Measurements from ENCODE around the gene FRMD4A. TPM values are rescaled to one million over a fixed set of nuclear protein-coding genes. Genes with fewer than 3 reads are reported as not detected.

Gene FRMD4A
- total RNA-seq, 5 donors from 2014 or later (not counting 1 experiment from before 2014, with no cell fraction given) = 1.3 to 1.8 (median 1.4) TPM

- ChIA-PET CTCF (no interaction called here), POLR2A (no interaction called here)
- 83% methylated on average over 6 of the region's 6 CpGs for WGBS (ENCODE audit: insufficient coverage)
- no peak overlapping the region for H3K4me3 Mint-ChIP-seq
- Histone ChIP-seq H3K36me3 (ENCODE audit: control insufficient read depth in 2 of 2, extremely low read depth in 1 of 2, insufficient read depth in 1 of 2, low read length in 1 of 2) (no peaks in the 10 kb centered on the region), H3K9me3 (no peaks in the 10 kb centered on the region), H3K4me1 (ENCODE audit: control insufficient read depth in 1 of 2, extremely low read depth in 1 of 2, insufficient read depth in 2 of 2, low read length in 2 of 2) (peaks cover 5 to 13% of the 10 kb centered on the region in 2 experiments), H3K4me3 (ENCODE audit: control insufficient read depth in 1 of 2, extremely low read depth in 1 of 2, low read length in 1 of 2) (no peak overlapping the region), H3K27me3 (replicated peaks in 1 of 2; ENCODE audit: control insufficient read depth in 2 of 2, extremely low read depth in 1 of 2, insufficient read depth in 2 of 2, low read length in 1 of 2) (peaks cover 0 to 7% of the 10 kb centered on the region in 2 experiments), H3K27ac (ENCODE audit: low read length) (no peak overlapping the region)
- DNase-seq = no peak
- H3K27ac Mint-ChIP-seq = no peak overlapping the region
- no peaks in the 10 kb centered on the region for H3K9me3 Mint-ChIP-seq
- peaks cover 12 to 20% (median 18%) of the 10 kb centered on the region in 3 donors for H3K4me1 Mint-ChIP-seq
- no peak for ATAC-seq (replicated peaks in 1 of 4)
- H3K27me3 Mint-ChIP-seq = no peaks in the 10 kb centered on the region
- no peaks in the 10 kb centered on the region for H3K36me3 Mint-ChIP-seq
Observed at GRCh38 chr10:13809427-13809826, 521.3 kb downstream of the FRMD4A start.

DNA sequence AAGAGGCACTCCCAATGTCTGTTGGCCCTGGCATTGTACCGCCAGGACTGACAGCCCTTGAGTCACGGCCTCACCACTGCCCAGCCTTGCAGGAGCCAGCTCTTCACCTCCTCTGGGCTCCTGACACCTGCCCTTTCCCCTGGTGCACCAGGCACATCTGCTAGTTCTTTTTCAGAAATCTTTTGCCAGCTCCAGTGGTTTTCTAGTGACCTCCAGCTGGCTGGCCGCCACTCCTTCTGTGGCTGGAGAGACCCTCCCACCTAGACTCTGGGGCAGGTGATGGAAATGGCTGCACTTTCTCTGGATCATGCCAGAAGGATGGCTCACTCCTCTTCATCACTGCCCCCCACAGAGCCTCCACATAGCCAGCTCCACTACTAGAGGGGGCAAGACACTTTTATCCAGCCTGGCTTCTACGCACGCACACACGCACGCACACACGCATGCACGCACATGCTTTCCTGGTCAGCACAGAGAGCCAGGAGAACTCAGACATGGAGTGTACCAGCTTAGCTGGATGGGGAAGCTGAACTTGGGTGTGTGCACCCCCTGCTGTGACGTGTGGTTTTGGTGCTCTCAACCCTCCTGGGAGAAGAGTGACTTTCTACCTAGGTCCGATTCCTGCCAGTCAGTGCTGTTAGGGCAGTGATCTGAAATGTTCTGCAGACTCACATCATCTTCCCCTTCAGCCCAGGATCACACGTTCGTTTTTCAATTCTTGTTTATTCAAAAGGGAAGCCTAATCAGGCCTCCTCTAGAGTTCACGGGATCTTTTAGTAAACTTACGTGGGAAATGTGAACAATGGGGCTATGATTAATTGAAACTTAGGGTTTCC lies 522.0 kb downstream of the FRMD4A start:
- H3K36me3 Mint-ChIP-seq = no peaks in the 10 kb centered on the region
- Histone ChIP-seq H3K4me3 (ENCODE audit: control insufficient read depth in 1 of 2, extremely low read depth in 1 of 2, low read length in 1 of 2) (no peak overlapping the region), H3K4me1 (ENCODE audit: control insufficient read depth in 1 of 2, extremely low read depth in 1 of 2, insufficient read depth in 2 of 2, low read length in 2 of 2) (peaks cover 5 to 13% of the 10 kb centered on the region in 2 experiments), H3K9me3 (no peaks in the 10 kb centered on the region), H3K36me3 (ENCODE audit: control insufficient read depth in 2 of 2, extremely low read depth in 1 of 2, insufficient read depth in 1 of 2, low read length in 1 of 2) (no peaks in the 10 kb centered on the region), H3K27ac (ENCODE audit: low read length) (no peak overlapping the region), H3K27me3 (replicated peaks in 1 of 2; ENCODE audit: control insufficient read depth in 2 of 2, extremely low read depth in 1 of 2, insufficient read depth in 2 of 2, low read length in 1 of 2) (peaks cover 0 to 7% of the 10 kb centered on the region in 2 experiments)
- H3K27ac Mint-ChIP-seq = no peak overlapping the region
- H3K27me3 Mint-ChIP-seq = no peaks in the 10 kb centered on the region
- POLR2A ChIA-PET = no interaction called here
- no peaks in the 10 kb centered on the region for H3K9me3 Mint-ChIP-seq
- WGBS (ENCODE audit: insufficient coverage) = 96% methylated on average over 9 of the region's 15 CpGs
- CTCF ChIA-PET = no interaction called here
- peaks cover 12 to 20% (median 18%) of the 10 kb centered on the region in 3 donors for H3K4me1 Mint-ChIP-seq
- no peak for DNase-seq
- H3K4me3 Mint-ChIP-seq = no peak overlapping the region
- no peak for ATAC-seq (replicated peaks in 1 of 4)

GRCh38 chr10:13806419-13806818 lies 524.3 kb downstream of the FRMD4A start:
- H3K9me3 Mint-ChIP-seq = no peaks in the 10 kb centered on the region
- Histone ChIP-seq H3K27ac (ENCODE audit: low read length) (no peak overlapping the region), H3K9me3 (no peaks in the 10 kb centered on the region), H3K36me3 (ENCODE audit: control insufficient read depth in 2 of 2, extremely low read depth in 1 of 2, insufficient read depth in 1 of 2, low read length in 1 of 2) (no peaks in the 10 kb centered on the region), H3K4me1 (ENCODE audit: control insufficient read depth in 1 of 2, extremely low read depth in 1 of 2, insufficient read depth in 2 of 2, low read length in 2 of 2) (peaks cover 5 to 13% of the 10 kb centered on the region in 2 experiments), H3K4me3 (ENCODE audit: control insufficient read depth in 1 of 2, extremely low read depth in 1 of 2, low read length in 1 of 2) (no peak overlapping the region), H3K27me3 (replicated peaks in 1 of 2; ENCODE audit: control insufficient read depth in 2 of 2, extremely low read depth in 1 of 2, insufficient read depth in 2 of 2, low read length in 1 of 2) (peaks cover 0 to 4% of the 10 kb centered on the region in 2 experiments)
- no peak overlapping the region for H3K4me3 Mint-ChIP-seq
- POLR2A ChIA-PET = interaction anchor here in 1 of 2 donors (0.6 kb wide), 1 partner anchor 58 kb away, joined by 7 read pairs; no protein-coding TSS in a partner anchor
- no peaks in the 10 kb centered on the region for H3K36me3 Mint-ChIP-seq
- DNase-seq (peak in 1 of 35 experiments; percentile 25), ATAC-seq (replicated peaks in 1 of 4) (peak in 2 of 4 experiments; percentile 58 to 66)
- peaks cover 16 to 19% (median 18%) of the 10 kb centered on the region in 3 donors for H3K4me1 Mint-ChIP-seq
- CTCF ChIA-PET = interaction anchor here (0.5 to 1.8 kb wide), 2 partner anchors 19 to 1575 kb away, joined by 3 to 7 read pairs; no protein-coding TSS in a partner anchor
- peaks cover 0 to 2% of the 10 kb centered on the region in 2 donors for H3K27me3 Mint-ChIP-seq
- 0% methylated on average over 2 of the region's 3 CpGs for WGBS (ENCODE audit: insufficient coverage)
- H3K27ac Mint-ChIP-seq = peak overlapping the region in 1 of 2 donors; percentile 73

GRCh38 chr10:13803566-13804554 lies 526.9 kb downstream of the FRMD4A start:
- ChIA-PET CTCF (interaction anchor here in 1 of 2 donors (1.1 kb wide), 1 partner anchor 9 kb away, joined by 3 read pairs; no protein-coding TSS in a partner anchor), POLR2A (interaction anchor here (0.6 to 0.7 kb wide), 4 partner anchors 10 to 1330 kb away, joined by 3 to 5 read pairs (median 3); no protein-coding TSS in a partner anchor)
- H3K27ac ChIP-seq (ENCODE audit: low read length) = no peak overlapping the region
- peaks cover 0 to 4% of the 10 kb centered on the region in 2 experiments for H3K27me3 ChIP-seq (replicated peaks in 1 of 2; ENCODE audit: control insufficient read depth in 2 of 2, extremely low read depth in 1 of 2, insufficient read depth in 2 of 2, low read length in 1 of 2)
- Mint-ChIP-seq H3K27me3 (peaks cover 0 to 2% of the 10 kb centered on the region in 2 donors), H3K27ac (no peak overlapping the region), H3K36me3 (no peaks in the 10 kb centered on the region), H3K4me3 (no peak overlapping the region), H3K9me3 (no peaks in the 10 kb centered on the region), H3K4me1 (peaks cover 13 to 20% (median 18%) of the 10 kb centered on the region in 3 donors)
- no peak overlapping the region for H3K4me3 ChIP-seq (ENCODE audit: control insufficient read depth in 1 of 2, extremely low read depth in 1 of 2, low read length in 1 of 2)
- WGBS (ENCODE audit: insufficient coverage) = 90% methylated on average over 2 of the region's 18 CpGs
- ATAC-seq (replicated peaks in 1 of 4) (no peak), DNase-seq (no peak)
- peaks cover 5 to 14% of the 10 kb centered on the region in 2 experiments for H3K4me1 ChIP-seq (ENCODE audit: control insufficient read depth in 1 of 2, extremely low read depth in 1 of 2, insufficient read depth in 2 of 2, low read length in 2 of 2)
- H3K9me3 ChIP-seq = no peaks in the 10 kb centered on the region
- H3K36me3 ChIP-seq (ENCODE audit: control insufficient read depth in 2 of 2, extremely low read depth in 1 of 2, insufficient read depth in 1 of 2, low read length in 1 of 2) = no peaks in the 10 kb centered on the region

GRCh38 chr10:13801907-13802288 lies 528.8 kb downstream of the FRMD4A start:
- Histone ChIP-seq H3K4me3 (ENCODE audit: control insufficient read depth in 1 of 2, extremely low read depth in 1 of 2, low read length in 1 of 2) (no peak overlapping the region), H3K36me3 (ENCODE audit: control insufficient read depth in 2 of 2, extremely low read depth in 1 of 2, insufficient read depth in 1 of 2, low read length in 1 of 2) (no peaks in the 10 kb centered on the region), H3K4me1 (ENCODE audit: control insufficient read depth in 1 of 2, extremely low read depth in 1 of 2, insufficient read depth in 2 of 2, low read length in 2 of 2) (peaks cover 9 to 22% of the 10 kb centered on the region in 2 experiments), H3K27ac (ENCODE audit: low read length) (no peak overlapping the region), H3K27me3 (replicated peaks in 1 of 2; ENCODE audit: control insufficient read depth in 2 of 2, extremely low read depth in 1 of 2, insufficient read depth in 2 of 2, low read length in 1 of 2) (no peaks in the 10 kb centered on the region), H3K9me3 (no peaks in the 10 kb centered on the region)
- DNase-seq (no peak), ATAC-seq (replicated peaks in 1 of 4) (no peak)
- Mint-ChIP-seq H3K36me3 (no peaks in the 10 kb centered on the region), H3K4me1 (peaks cover 20 to 27% (median 23%) of the 10 kb centered on the region in 3 donors), H3K9me3 (no peaks in the 10 kb centered on the region), H3K27me3 (peaks cover 0 to 2% of the 10 kb centered on the region in 2 donors), H3K27ac (no peak overlapping the region), H3K4me3 (no peak overlapping the region)
- POLR2A ChIA-PET = interaction anchor here in 1 of 2 donors (0.9 kb wide), 1 partner anchor 12 kb away, joined by 8 read pairs; no protein-coding TSS in a partner anchor
- CTCF ChIA-PET = interaction anchor here in 1 of 2 donors (0.6 kb wide), 1 partner anchor 51 kb away, joined by 3 read pairs; no protein-coding TSS in a partner anchor
- no CpG with 5 or more reads among the region's 2 CpGs for WGBS (ENCODE audit: insufficient coverage)
